Prostate gland (tissue), 2 donors: ENCODE measurements around the gene SVOPL. TPM values are rescaled to one million over a fixed set of nuclear protein-coding genes. Genes with fewer than 3 reads are reported as not detected.

Source experiments
- DNase-seq: peaks from one replicate; pipeline ENCODE4 v3.0.0-alpha.2; 2019; ENCODE audit warnings: low spot score
- H3K27ac ChIP-seq, 2 donors: fragments of 200-600 bp; sonication (generic); 2 replicates each; pipeline ENCODE4 v1.5.1; 2017 to 2019
- H3K27me3 ChIP-seq: fragments of 200-600 bp; sonication (generic); replicated peaks from 2 replicates; pipeline ENCODE4 v1.5.1; 2019; ENCODE audit not compliant: insufficient read depth
- H3K36me3 ChIP-seq, 2 donors: fragments of 200-600 bp; sonication (generic); 1 replicate in 1 of 2; 2 replicates in 1 of 2; pipeline versions ENCODE4 v1.5.1 to v1.8.1; 2017 to 2019
- H3K4me1 ChIP-seq: fragments of 200-600 bp; sonication (generic); replicated peaks from 2 replicates; pipeline ENCODE4 v1.5.1; 2019
- H3K4me3 ChIP-seq, 2 donors: fragments of 200-600 bp; sonication (generic); 2 replicates each; pipeline ENCODE4 v1.5.1; 2017 to 2019
- H3K9me3 ChIP-seq: fragments of 200-600 bp; sonication (generic); 2 replicates; pipeline ENCODE4 v1.5.1; 2017
- CTCF ChIP-seq, 4 experiments: fragments of 200-600 bp in 2 of 4; fragments of 450-650 bp in 2 of 4; sonication (generic) in 2 of 4; IDR thresholded peaks; 1 replicate in 3 of 4; 2 replicates in 1 of 4; pipeline ENCODE4 v1.5.1; 2016 to 2019; ENCODE audit warnings: antibody characterized with exemption in 4 of 4, mild to moderate bottlenecking in 2 of 4, moderate library complexity in 2 of 4
- POLR2A ChIP-seq: fragments of 450-650 bp; IDR thresholded peaks from one replicate; pipeline ENCODE4 v1.6.1; 2016; ENCODE audit warnings: antibody characterized with exemption, mild to moderate bottlenecking
- POLR2AphosphoS5 ChIP-seq: sonication (generic); formaldehyde crosslinking; IDR thresholded peaks from one replicate; pipeline ENCODE4 v1.6.1; 2017; ENCODE audit warnings: antibody characterized with exemption
- WGBS: methylation state at CpG from one replicate; pipeline ENCODE4 v1.1.5; 2018; 5-methylcytosine and 5-hydroxymethylcytosine counted together
- intact Hi-C: fragments of 100-400 bp; cut with DNase I; formaldehyde crosslinking; loops from one replicate; pipeline ENCODE4 v1.14.2; 2022
- total RNA-seq, 2 donors: library from RNA; depleted of rRNA; stranded (reverse); fragments of >200 nt; gene quantifications; one replicate each; pipeline ENCODE4 v1.1.0, GENCODE V29; 2016

Gene SVOPL
- total RNA-seq, 2 donors from 2014 or later: 0.36 TPM; not detected in 1

- H3K36me3 ChIP-seq: no peaks in the 10 kb centered on the region
- no peaks in the 10 kb centered on the region for H3K9me3 ChIP-seq
- H3K27ac ChIP-seq: no peak overlapping the region
- TF ChIP-seq POLR2A (no peak), POLR2AphosphoS5 (no peak), CTCF (IDR thresholded peaks at IDR 0.05) (no peak)
- no peaks in the 10 kb centered on the region for H3K27me3 ChIP-seq
- no peaks in the 10 kb centered on the region for H3K4me1 ChIP-seq
- WGBS: 83% methylated on average over 5 of the region's 5 CpGs
- H3K4me3 ChIP-seq: no peak overlapping the region
- no peak for DNase-seq
- intact Hi-C loops: no loop called here
These were observed 38.8 kb downstream of the SVOPL start for GRCh38 chr7:138662076-138662990.

- H3K9me3 ChIP-seq: no peaks in the 10 kb centered on the region
- no peak overlapping the region for H3K4me3 ChIP-seq
- H3K36me3 ChIP-seq: no peaks in the 10 kb centered on the region
- no peak for TF ChIP-seq CTCF (IDR thresholded peaks at IDR 0.05)
- no peak overlapping the region for H3K27ac ChIP-seq
- intact Hi-C loops: no loop called here
- no peaks in the 10 kb centered on the region for H3K4me1 ChIP-seq
- no peaks in the 10 kb centered on the region for H3K27me3 ChIP-seq
- DNase-seq: no peak
- WGBS: 57% methylated on average over 9 of the region's 9 CpGs
These were observed 40.0 kb downstream of the SVOPL start for GRCh38 chr7:138661069-138661635.

GRCh38 chr7:138658889-138659288 lies 42.3 kb downstream of the SVOPL start:
- WGBS: 65% methylated on average over 4 of the region's 4 CpGs
- intact Hi-C loops: no loop called here
- H3K4me3 ChIP-seq: no peak overlapping the region

GRCh38 chr7:138657854-138658386 lies 43.2 kb downstream of the SVOPL start:
- Histone ChIP-seq H3K36me3 (no peaks in the 10 kb centered on the region), H3K4me3 (no peak overlapping the region), H3K27me3 (no peaks in the 10 kb centered on the region), H3K9me3 (no peaks in the 10 kb centered on the region), H3K27ac (no peak overlapping the region), H3K4me1 (no peaks in the 10 kb centered on the region)
- intact Hi-C loops: no loop called here
- no peak for TF ChIP-seq POLR2A
- no peak for TF ChIP-seq POLR2AphosphoS5
- no peak for TF ChIP-seq CTCF (IDR thresholded peaks at IDR 0.05)
- DNase-seq: no peak
- WGBS: 78% methylated on average over 4 of the region's 4 CpGs

More at GRCh38 chr7:138658889-138659288, 42.3 kb downstream of the SVOPL start:
- Histone ChIP-seq H3K27me3 (no peaks in the 10 kb centered on the region), H3K36me3 (no peaks in the 10 kb centered on the region), H3K4me1 (no peaks in the 10 kb centered on the region), H3K9me3 (no peaks in the 10 kb centered on the region), H3K27ac (no peak overlapping the region)
- DNase-seq: no peak
- TF ChIP-seq CTCF (IDR thresholded peaks at IDR 0.05): no peak
- no peak for TF ChIP-seq POLR2A
- no peak for TF ChIP-seq POLR2AphosphoS5
